HepG2 (cell line): Measurements from ENCODE around the gene ARAP1. TPM values are rescaled to one million over a fixed set of nuclear protein-coding genes. Genes with fewer than 3 reads are reported as not detected.

Experiments used
- AGO2 ChIP-seq: fragments of 200-400 bp; formaldehyde crosslinking; optimal IDR thresholded peaks from 2 replicates; pipeline ENCODE3; 2017; ENCODE audit warnings: mild to moderate bottlenecking, low read depth, low read length, moderate library complexity
- AKAP8 ChIP-seq: sonication (generic); formaldehyde crosslinking; IDR thresholded peaks from 2 replicates; pipeline ENCODE4 v1.5.1; 2020; ENCODE audit warnings: mild to moderate bottlenecking, missing genetic modification reagents
- FIP1L1 ChIP-seq: fragments of 200-400 bp; formaldehyde crosslinking; IDR thresholded peaks from 2 replicates; pipeline ENCODE4 v1.6.1; 2018; ENCODE audit warnings: low read depth, mild to moderate bottlenecking, low read length, moderate library complexity, borderline replicate concordance; ENCODE audit not compliant: insufficient read depth
- GABPA ChIP-seq, 2 experiments: IDR thresholded peaks; 2 replicates each; pipeline ENCODE4 v1.6.1; 2011 to 2016; ENCODE audit warnings: low read depth in 2 of 2, low read length in 1 of 2, missing biosample characterization in 1 of 2, missing genetic modification characterization in 1 of 2
- ISL2 ChIP-seq: sonication (generic); formaldehyde crosslinking; IDR thresholded peaks from 2 replicates; pipeline ENCODE4 v1.5.0; 2020; ENCODE audit warnings: missing genetic modification reagents
- KDM2A ChIP-seq: sonication (generic); formaldehyde crosslinking; IDR thresholded peaks from 2 replicates; pipeline ENCODE4 v1.4.0; 2020; ENCODE audit warnings: low read depth, missing genetic modification reagents, borderline replicate concordance
- KDM5A ChIP-seq: fragments of 200-600 bp; sonication (generic); IDR thresholded peaks from 2 replicates; pipeline ENCODE4 v1.7.0; 2018; ENCODE audit warnings: antibody characterized with exemption, mild to moderate bottlenecking, low read length, borderline replicate concordance
- MYPOP ChIP-seq: sonication (generic); formaldehyde crosslinking; IDR thresholded peaks from 2 replicates; pipeline ENCODE4 v1.8.1; 2023; ENCODE audit warnings: mild to moderate bottlenecking, moderate library complexity, missing genetic modification reagents
- PCBP1 ChIP-seq: fragments of 200-400 bp; formaldehyde crosslinking; IDR thresholded peaks from 2 replicates; pipeline ENCODE4 v1.6.1; 2017; ENCODE audit warnings: mild to moderate bottlenecking, low read depth, low read length, borderline replicate concordance
- RBM22 ChIP-seq: fragments of 200-400 bp; formaldehyde crosslinking; optimal IDR thresholded peaks from 2 replicates; pipeline ENCODE3; 2017; ENCODE audit warnings: mild to moderate bottlenecking, low read length, moderate library complexity
- RERE ChIP-seq: IDR thresholded peaks from 2 replicates; pipeline ENCODE4 v1.6.1; 2016; ENCODE audit warnings: low read depth, missing genetic modification reagents, missing compliant biosample characterization
- RFXANK ChIP-seq: IDR thresholded peaks from 2 replicates; pipeline ENCODE4 v1.6.1; 2016
- SATB2 ChIP-seq: sonication (generic); formaldehyde crosslinking; IDR thresholded peaks from 2 replicates; pipeline ENCODE4 v1.5.0; 2020; ENCODE audit warnings: missing genetic modification reagents
- SCMH1 ChIP-seq: sonication (generic); formaldehyde crosslinking; IDR thresholded peaks from 2 replicates; pipeline ENCODE4 v1.9.0; 2021; ENCODE audit warnings: missing genetic modification reagents, mild to moderate bottlenecking, borderline replicate concordance
- TMF1 ChIP-seq: sonication (generic); formaldehyde crosslinking; IDR thresholded peaks from 2 replicates; pipeline ENCODE4 v1.8.1; 2022; ENCODE audit warnings: low read depth, missing genetic modification reagents
- ZNF20 ChIP-seq: sonication (generic); formaldehyde crosslinking; IDR thresholded peaks from 2 replicates; pipeline ENCODE4 v1.4.0; 2020; ENCODE audit warnings: mild to moderate bottlenecking, moderate library complexity, missing genetic modification reagents
- ZNF383 ChIP-seq: sonication (generic); formaldehyde crosslinking; IDR thresholded peaks from 2 replicates; pipeline ENCODE4 v1.4.0; 2020; ENCODE audit warnings: missing genetic modification reagents, mild to moderate bottlenecking, borderline replicate concordance
- ZNF614 ChIP-seq: IDR thresholded peaks from 2 replicates; pipeline ENCODE4 v1.6.1; 2018; ENCODE audit warnings: missing biosample characterization, missing genetic modification reagents, inconsistent platforms, borderline replicate concordance
- ZNF660 ChIP-seq: sonication (generic); formaldehyde crosslinking; IDR thresholded peaks from 2 replicates; pipeline ENCODE4 v1.5.1; 2020; ENCODE audit warnings: mild to moderate bottlenecking, low read depth, missing genetic modification reagents, borderline replicate concordance
- ZSCAN22 ChIP-seq: sonication (generic); formaldehyde crosslinking; IDR thresholded peaks from 2 replicates; pipeline ENCODE4 v1.4.0; 2020; ENCODE audit warnings: mild to moderate bottlenecking, missing genetic modification reagents
- polyA plus RNA-seq, 8 experiments: library from polyadenylated mRNA; depleted of rRNA in 3 of 8; stranded (reverse) in 7 of 8; unstranded in 1 of 8; fragments of >200 nt; fragmentation: Illumina TruSeq in 4 of 8; extraction: Trizol in 4 of 8; gene quantifications; 2 replicates each; pipeline versions ENCODE4 v1.2.1 to v1.2.3, GENCODE V29; 2011 to 2016; ENCODE audit warnings: low read depth in 4 of 8, missing spikeins in 1 of 8, mixed read lengths in 1 of 8; ENCODE audit not compliant: insufficient read depth in 1 of 8
- total RNA-seq, 5 experiments: library from RNA; depleted of rRNA; stranded (reverse); fragments of >200 nt; fragmentation: Illumina TruSeq; extraction: Trizol; gene quantifications; 2 replicates each; pipeline ENCODE4 v1.2.3, GENCODE V29; 2016; ENCODE audit warnings: low read depth in 1 of 5
- TF ChIP-seq, protein P1 (sequence below): sonication (generic); formaldehyde crosslinking; IDR thresholded peaks from 2 replicates; pipeline ENCODE4 v1.4.0; 2020; ENCODE audit warnings: missing genetic modification reagents

ARAP1 gene
- total and polyA plus RNA-seq, 2 of the 13 experiments (the other 11 are each of a cell fraction or from before 2014, with no cell fraction given) = 43.2 to 55.5 TPM

- TF ChIP-seq, protein P1, sequence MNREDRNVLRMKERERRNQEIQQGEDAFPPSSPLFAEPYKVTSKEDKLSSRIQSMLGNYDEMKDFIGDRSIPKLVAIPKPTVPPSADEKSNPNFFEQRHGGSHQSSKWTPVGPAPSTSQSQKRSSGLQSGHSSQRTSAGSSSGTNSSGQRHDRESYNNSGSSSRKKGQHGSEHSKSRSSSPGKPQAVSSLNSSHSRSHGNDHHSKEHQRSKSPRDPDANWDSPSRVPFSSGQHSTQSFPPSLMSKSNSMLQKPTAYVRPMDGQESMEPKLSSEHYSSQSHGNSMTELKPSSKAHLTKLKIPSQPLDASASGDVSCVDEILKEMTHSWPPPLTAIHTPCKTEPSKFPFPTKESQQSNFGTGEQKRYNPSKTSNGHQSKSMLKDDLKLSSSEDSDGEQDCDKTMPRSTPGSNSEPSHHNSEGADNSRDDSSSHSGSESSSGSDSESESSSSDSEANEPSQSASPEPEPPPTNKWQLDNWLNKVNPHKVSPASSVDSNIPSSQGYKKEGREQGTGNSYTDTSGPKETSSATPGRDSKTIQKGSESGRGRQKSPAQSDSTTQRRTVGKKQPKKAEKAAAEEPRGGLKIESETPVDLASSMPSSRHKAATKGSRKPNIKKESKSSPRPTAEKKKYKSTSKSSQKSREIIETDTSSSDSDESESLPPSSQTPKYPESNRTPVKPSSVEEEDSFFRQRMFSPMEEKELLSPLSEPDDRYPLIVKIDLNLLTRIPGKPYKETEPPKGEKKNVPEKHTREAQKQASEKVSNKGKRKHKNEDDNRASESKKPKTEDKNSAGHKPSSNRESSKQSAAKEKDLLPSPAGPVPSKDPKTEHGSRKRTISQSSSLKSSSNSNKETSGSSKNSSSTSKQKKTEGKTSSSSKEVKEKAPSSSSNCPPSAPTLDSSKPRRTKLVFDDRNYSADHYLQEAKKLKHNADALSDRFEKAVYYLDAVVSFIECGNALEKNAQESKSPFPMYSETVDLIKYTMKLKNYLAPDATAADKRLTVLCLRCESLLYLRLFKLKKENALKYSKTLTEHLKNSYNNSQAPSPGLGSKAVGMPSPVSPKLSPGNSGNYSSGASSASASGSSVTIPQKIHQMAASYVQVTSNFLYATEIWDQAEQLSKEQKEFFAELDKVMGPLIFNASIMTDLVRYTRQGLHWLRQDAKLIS (CRISPR knock-in tag) = no peak
- TF ChIP-seq MYPOP (CRISPR knock-in tag) (no peak), PCBP1 (no peak), AKAP8 (CRISPR knock-in tag) (0 out of 2 replicates have a peak, but pooled peaks have one; percentile 29), ZNF660 (CRISPR knock-in tag) (no peak), RFXANK (no peak), RBM22 (peak; percentile 51), ISL2 (CRISPR knock-in tag) (no peak), AGO2 (peak; percentile 43), ZNF614 (CRISPR knock-in tag) (no peak), RERE (no peak), ZNF20 (CRISPR knock-in tag) (no peak), TMF1 (CRISPR knock-in tag) (no peak), SCMH1 (no peak), GABPA (IDR thresholded peaks at IDR 0.05; ENCODE audit: low read depth, low read length) (no peak), GABPA (CRISPR knock-in tag; IDR thresholded peaks at IDR 0.05; ENCODE audit: low read depth) (no peak), KDM2A (0 out of 2 replicates have a peak, but pooled peaks have one; percentile 29), KDM5A (no peak), FIP1L1 (no peak), SATB2 (CRISPR knock-in tag) (no peak), ZSCAN22 (CRISPR knock-in tag) (no peak), ZNF383 (CRISPR knock-in tag) (no peak)
Measured at GRCh38 chr11:72678524-72678923, 73.7 kb downstream of the ARAP1 start (continued).
